CD4-positive, alpha-beta T cell treated with Interleukin-17A for 1 hour (primary cell): ENCODE data around the gene RABGAP1.

Experiments
- DNase-seq: peaks from one replicate; pipeline ENCODE4 v3.0.0-alpha.2; 2020

The RABGAP1 gene

GRCh38 chr9:123090198-123090896 is 149.5 kb downstream of the RABGAP1 start:
- DNase-seq = no peak

- no peak for DNase-seq
Measured at GRCh38 chr9:123090956-123091355, 150.1 kb downstream of the RABGAP1 start.

DNA sequence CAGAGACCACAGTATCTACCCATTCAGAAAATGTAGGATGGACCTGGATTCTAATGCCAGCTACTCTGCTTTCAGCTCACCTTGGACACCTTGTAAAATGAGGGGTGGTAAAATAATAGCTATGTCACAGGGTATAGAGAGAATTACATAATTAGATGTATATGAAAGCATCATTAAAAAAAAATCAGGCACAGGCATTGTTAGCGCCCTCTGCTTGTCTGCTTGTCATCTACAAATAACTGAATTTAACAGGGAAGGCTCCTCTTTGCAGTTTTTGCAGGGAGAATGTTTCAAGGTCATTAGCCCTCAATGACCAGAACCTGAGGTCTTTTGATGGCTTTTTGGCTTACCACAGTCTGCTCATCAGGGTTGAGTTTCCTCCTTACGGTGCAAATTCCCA is 150.6 kb downstream of the RABGAP1 start:
- DNase-seq = no peak

DNA sequence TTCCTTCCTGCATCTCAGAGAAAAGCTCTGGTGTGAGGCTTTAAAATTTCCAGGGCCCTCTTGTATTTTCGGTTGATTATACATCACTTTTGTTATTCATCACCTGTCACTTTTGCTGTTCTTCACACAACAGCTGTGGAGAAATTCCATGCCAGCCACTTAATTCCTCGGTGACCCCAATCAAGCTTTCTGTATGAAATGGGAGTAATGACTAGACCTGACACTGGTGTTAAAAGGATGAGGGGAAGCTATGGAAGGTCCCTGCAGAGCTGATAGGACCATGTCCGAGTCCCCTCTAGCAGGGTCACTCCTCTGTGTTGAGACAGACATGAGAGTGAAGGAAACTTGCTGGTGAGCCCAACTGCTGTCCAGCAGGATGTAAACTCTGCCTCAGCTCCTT is 152.3 kb downstream of the RABGAP1 start:
- no peak for DNase-seq

- no peak for DNase-seq
Measured at GRCh38 chr9:123096987-123097386, 156.2 kb downstream of the RABGAP1 start.

GRCh38 chr9:123097430-123098095 is 156.7 kb downstream of the RABGAP1 start:
- no peak for DNase-seq

- no peak for DNase-seq
Measured at GRCh38 chr9:123098096-123098459, 157.3 kb downstream of the RABGAP1 start.

DNA sequence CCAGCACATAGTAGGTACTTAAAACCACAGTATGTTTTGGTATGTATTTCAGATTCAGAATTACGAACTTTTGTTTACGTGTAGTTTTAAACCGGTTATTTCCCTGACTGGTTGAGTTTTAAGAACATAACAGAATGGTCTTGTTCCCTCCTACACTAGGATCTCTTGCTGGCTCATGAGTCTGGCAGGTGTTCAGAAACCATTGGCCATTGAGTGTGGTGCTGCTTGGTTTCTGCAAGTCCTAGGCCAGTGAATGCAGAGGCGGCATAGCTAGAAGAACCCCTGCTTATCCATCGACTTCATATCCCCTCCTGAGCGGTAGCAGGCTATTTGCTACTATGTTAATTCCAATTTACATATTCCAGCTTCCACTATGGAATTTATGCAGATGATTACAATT is 158.2 kb downstream of the RABGAP1 start:
- DNase-seq = no peak

- DNase-seq = no peak
Measured at GRCh38 chr9:123099548-123099947, 158.7 kb downstream of the RABGAP1 start.

- peak; percentile 3 for DNase-seq
Measured at GRCh38 chr9:123102375-123103113, 161.7 kb downstream of the RABGAP1 start.

- DNase-seq = no peak
Measured at GRCh38 chr9:123104807-123105206, 164.0 kb downstream of the RABGAP1 start.

DNA sequence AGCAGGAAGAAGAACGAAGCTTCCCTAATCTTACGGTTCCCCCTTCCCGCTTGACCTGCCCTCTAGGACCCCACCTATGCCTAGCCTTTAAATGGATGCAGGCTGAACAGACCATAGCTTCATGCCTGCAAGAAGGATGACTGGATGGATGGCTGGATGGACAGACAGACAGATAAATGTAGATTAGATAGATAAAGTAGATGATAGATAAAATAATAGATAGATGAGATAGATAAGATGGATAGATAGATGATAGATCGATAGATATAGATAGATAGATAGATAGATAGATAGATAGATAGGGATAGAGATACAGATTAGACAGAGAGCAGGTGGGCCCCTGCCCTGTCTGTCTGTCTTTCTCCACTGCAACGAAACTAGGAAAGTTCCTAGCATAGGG is 164.7 kb downstream of the RABGAP1 start:
- no peak for DNase-seq

DNA sequence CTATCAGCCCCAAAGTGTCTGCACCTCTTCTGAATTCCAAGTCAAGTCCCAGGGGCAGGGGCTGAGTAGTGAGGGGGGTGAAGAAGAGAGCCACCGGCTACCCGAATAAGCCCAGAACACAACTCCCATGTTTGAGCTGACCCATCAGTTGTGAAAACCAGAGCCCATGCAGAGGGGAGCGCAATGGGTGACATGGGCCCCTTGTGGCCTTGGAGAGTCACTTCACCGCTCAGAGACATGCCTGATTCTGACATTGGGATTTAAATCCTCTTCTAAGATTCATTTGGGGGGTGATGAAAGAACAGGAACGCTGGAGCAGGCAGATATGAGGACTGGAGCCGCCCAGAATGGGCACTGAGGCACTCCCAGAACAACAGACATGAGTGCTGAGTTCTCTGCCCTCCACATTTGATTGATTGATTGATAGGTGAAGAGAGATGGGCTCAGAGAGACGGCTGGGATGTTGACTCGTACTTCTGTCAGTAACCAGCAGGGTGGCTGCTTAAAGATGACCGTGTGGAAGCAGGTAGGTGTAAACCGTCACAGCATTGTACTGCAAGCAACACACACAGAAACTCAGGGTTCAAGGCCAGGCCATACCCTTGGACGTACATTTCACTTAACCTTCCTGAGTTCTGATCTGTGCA is 166.9 kb downstream of the RABGAP1 start:
- DNase-seq = no peak

- DNase-seq = no peak
Measured at GRCh38 chr9:123108976-123109375, 168.2 kb downstream of the RABGAP1 start.

GRCh38 chr9:123109540-123110279 is 168.9 kb downstream of the RABGAP1 start:
- DNase-seq = no peak

DNA sequence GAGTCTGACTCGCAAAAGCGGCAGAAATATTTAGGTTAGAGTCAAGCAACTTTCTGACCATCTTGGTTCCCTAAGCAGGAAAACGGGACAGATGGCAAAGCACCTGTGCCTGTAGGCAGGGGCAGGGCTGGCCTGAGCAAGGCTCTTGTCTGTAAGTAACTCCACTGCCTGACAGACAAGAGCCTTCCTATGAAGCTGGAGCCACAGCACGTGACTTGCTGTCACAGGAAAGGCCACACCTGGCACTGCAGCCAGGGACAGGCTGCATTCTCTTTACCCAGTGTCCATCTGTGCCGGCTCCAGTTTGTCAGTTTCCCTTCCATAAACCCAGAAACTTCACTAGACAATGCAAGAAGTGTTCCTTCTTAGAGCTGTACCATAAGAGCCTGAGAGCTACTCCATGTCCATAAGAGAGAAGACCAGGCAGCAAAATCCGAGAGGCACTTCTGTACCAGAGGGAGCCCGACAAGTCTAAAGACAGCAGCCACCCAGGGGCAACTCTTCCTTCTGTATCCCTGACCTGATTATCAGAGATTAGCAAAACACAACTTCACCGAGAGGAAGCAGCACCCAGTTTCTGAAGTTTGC is 170.7 kb downstream of the RABGAP1 start:
- DNase-seq = no peak

DNA sequence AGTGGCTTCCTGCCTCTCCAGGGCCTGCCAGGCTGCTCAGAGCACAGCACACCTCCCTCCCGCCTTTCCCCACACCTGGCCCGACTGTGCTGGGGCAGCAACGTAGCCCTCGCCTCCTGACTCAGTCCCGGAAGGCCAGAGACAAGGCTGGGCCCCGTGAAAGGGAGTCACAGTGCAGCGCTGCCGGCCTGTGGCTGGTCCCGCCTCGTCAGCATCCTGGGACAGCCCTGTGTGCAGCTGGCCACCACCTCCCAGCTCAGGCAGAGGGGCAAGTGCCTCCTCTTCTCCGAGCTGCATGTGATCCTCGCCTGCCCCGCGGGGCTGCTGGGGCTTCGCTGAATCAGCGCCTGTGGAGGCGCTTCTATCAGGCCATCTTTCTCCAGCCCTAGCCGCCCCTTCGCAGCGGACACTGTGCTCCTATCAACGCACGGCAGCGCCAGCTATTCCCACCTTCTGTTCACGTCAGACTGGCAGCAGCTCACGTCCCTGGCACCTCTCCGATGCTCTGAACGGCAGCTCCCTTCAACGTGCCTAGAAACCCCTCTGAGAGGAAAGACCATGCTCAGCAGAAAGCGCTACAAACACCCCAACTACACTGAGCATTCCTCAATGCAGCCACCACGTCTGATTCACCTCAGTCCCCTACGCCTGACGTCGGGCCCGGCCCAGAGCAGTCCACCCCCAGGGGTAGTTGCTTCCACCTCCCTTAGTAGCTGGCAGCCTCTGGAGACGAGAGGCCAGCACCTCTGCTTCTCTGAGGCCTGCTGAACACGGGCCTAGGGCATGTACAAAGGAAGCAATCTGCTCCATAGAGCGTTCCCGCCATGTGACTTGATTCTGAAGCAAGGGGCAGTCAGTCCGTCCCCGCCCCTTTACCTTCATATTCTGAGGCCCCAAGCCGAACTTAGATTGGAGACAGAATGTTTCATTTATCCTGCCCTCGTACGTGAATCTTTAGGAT is 171.5 kb downstream of the RABGAP1 start:
- DNase-seq = no peak

- no peak for DNase-seq
Measured at GRCh38 chr9:123113185-123113584, 172.4 kb downstream of the RABGAP1 start.

DNA sequence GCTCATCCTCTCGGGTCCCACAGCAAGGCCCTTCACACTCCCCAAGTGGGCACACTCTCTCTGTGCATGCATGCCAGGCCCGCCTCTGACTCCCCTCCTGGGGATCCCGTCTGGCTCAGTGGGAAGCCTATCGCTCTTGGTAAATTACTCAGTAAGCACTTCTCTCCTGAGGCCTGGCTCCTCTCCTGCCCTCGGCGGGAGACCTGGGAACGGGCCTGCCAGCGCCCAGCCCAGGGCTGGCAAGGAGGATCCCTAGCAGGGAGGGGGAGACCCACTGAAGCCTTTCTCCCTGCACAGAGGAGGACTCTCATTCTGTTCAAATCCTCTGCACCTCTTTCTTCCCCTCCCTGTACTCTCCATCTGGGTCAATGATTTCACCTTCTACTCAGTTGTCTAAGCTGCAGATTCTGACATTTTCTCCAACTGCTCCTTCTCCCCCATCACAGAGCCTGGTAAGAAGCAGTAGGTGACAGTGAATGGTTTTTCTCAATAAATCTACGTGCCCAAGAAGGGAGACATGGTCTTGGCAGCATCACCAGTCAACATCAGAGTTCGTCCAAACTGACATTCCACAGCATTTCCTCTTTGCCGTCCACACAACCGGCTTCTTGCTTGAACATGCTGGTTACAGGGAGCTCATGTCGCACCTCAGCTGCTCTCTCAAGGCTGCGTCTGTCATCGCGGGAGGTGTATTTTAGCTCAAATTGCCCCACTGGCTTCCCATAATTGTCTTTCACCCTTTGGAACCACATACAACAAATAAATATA is 174.5 kb downstream of the RABGAP1 start:
- no peak for DNase-seq

DNA sequence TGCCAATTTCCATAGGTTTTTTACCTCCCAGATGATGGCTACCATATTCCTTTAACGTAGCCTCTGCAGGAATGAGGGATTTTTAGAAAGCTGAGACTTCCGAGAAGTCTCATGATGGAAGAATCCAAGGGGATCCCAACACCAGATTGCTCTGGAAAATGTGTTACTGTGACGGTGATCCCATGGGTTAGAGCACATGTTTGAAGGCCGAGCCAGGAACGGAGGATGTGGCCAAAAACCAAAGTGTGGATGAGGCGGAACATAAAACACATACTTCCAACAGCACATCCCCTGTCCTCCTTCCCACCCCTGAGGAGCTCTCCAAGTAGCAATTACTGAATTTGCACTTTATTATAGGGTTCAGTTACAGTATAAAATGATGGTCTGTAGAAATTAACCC is 175.2 kb downstream of the RABGAP1 start:
- DNase-seq = no peak
